NT2/D1 (cell line): ENCODE results near the gene PEX12.
"Not testable (repeated sequence)": the region's sequence is repeated elsewhere in the genome, so short reads cannot be mapped to it uniquely, and the experiment has no call there.

Source experiments
- DNase-seq: peaks from one replicate; pipeline ENCODE4 v3.0.0-alpha.2; 2011; ENCODE audit warnings: low read depth, low spot score
- H3K27me3 ChIP-seq: 2 replicates; pipeline ENCODE4 v1.6.0; 2011; ENCODE audit warnings: mild to moderate bottlenecking; ENCODE audit not compliant: insufficient read length, insufficient read depth
- H3K36me3 ChIP-seq: 2 replicates; pipeline ENCODE4 v1.6.1; 2011; ENCODE audit warnings: mild to moderate bottlenecking, low read length, mixed read lengths; ENCODE audit not compliant: insufficient read depth, insufficient read length
- H3K4me1 ChIP-seq: 2 replicates; pipeline ENCODE4 v1.5.1; 2011; ENCODE audit not compliant: insufficient read depth, insufficient read length
- H3K4me3 ChIP-seq: 2 replicates; pipeline ENCODE4 v1.5.1; 2011; ENCODE audit warnings: low read depth; ENCODE audit not compliant: insufficient read length
- H3K9ac ChIP-seq: 2 replicates; pipeline ENCODE4 v1.6.0; 2011; ENCODE audit warnings: low read depth; ENCODE audit not compliant: insufficient read length
- H3K9me3 ChIP-seq: 2 replicates; pipeline ENCODE4 v1.5.1; 2011; ENCODE audit warnings: mild to moderate bottlenecking, low read length; ENCODE audit not compliant: insufficient read depth
- SUZ12 ChIP-seq: IDR thresholded peaks from 2 replicates; pipeline ENCODE4 v1.6.1; 2011; ENCODE audit not compliant: insufficient read length, insufficient read depth; ENCODE audit errors: extremely low read depth
- YY1 ChIP-seq: IDR thresholded peaks from 2 replicates; pipeline ENCODE4 v1.6.1; 2011; ENCODE audit not compliant: insufficient read length, insufficient read depth
- ZNF274 ChIP-seq: IDR thresholded peaks from 2 replicates; pipeline ENCODE4 v1.6.1; 2011; ENCODE audit warnings: mild to moderate bottlenecking, low read depth, low read length

PEX12 gene

GRCh38 chr17:35578197-35578928 is at the start of gene PEX12:
TSS of gene PEX12 (minus strand) at chr17:35578571. CDS start at chr17:35578021, 550 bp downstream.
- Histone ChIP-seq H3K36me3 (peaks cover 15% of the 10 kb centered on the region), H3K9ac (peak within 1 kb of the TSS; percentile 88), H3K27me3 (no peaks in the 10 kb centered on the region), H3K9me3 (no peaks in the 10 kb centered on the region), H3K4me3 (peak within 1 kb of the TSS; percentile 92), H3K4me1 (no peaks in the 10 kb centered on the region)
- DNase-seq, result peak; percentile 39
- no peak for TF ChIP-seq SUZ12
- TF ChIP-seq ZNF274, result no peak
- no peak for TF ChIP-seq YY1

DNA sequence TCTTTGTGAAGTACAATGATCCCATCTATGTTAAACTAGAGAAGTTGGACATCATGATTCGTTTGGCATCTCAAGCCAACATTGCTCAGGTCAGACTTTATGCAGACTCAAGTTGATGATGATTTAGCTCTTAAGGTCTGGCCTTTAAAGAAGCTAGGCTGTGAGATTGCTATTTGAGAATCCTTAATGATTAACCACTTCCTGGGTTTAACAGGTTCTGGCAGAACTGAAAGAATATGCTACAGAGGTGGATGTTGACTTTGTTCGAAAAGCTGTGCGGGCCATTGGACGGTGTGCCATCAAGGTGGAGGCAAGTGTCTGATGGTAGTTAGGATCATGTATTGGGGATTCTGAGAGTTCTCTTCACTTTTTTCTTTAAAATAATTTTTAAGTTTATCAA is 49.0 kb upstream of the PEX12 start:
- H3K36me3 ChIP-seq, result peaks cover 68% of the 10 kb centered on the region
- no peak for TF ChIP-seq ZNF274
- no peak for TF ChIP-seq SUZ12
- TF ChIP-seq YY1, result no peak
- H3K9ac ChIP-seq, result no peak overlapping the region
- H3K27me3 ChIP-seq, result no peaks in the 10 kb centered on the region
- no peaks in the 10 kb centered on the region for H3K9me3 ChIP-seq
- no peak for DNase-seq
- H3K4me3 ChIP-seq, result no peak overlapping the region
- no peaks in the 10 kb centered on the region for H3K4me1 ChIP-seq

DNA sequence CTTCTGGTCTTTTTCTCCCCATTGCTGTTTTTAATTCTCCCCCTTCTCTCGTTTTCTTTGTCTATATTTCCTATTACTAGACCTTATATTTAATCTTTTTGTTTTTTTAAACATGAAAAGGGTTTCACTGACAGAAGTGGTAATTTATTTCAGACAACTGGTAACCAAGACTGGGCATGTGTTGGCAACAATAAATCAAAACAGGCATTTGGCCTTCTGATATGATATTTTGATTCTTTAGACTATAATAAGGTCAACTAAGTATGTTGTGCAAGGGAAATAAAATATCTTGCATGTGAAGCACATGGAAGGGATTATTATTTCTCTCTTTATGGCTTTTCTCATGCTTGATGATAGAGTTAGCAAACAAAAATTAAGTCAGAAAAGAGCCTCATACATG is 43.4 kb upstream of the PEX12 start:
- no peak for DNase-seq
- Histone ChIP-seq H3K9ac (no peak overlapping the region), H3K4me1 (no peaks in the 10 kb centered on the region), H3K36me3 (peaks cover 66% of the 10 kb centered on the region), H3K4me3 (no peak overlapping the region), H3K27me3 (no peaks in the 10 kb centered on the region), H3K9me3 (no peaks in the 10 kb centered on the region)
- TF ChIP-seq YY1, result no peak
- TF ChIP-seq ZNF274, result no peak
- TF ChIP-seq SUZ12, result no peak

- peaks cover 51% of the 10 kb centered on the region for H3K36me3 ChIP-seq
- no peak overlapping the region for H3K9ac ChIP-seq
- no peaks in the 10 kb centered on the region for H3K9me3 ChIP-seq
- no peaks in the 10 kb centered on the region for H3K27me3 ChIP-seq
- H3K4me1 ChIP-seq, result no peaks in the 10 kb centered on the region
- no peak overlapping the region for H3K4me3 ChIP-seq
- TF ChIP-seq SUZ12, result no peak
- no peak for TF ChIP-seq YY1
- no peak for TF ChIP-seq ZNF274
- DNase-seq, result no peak
Measured at GRCh38 chr17:35618628-35619027, 40.3 kb upstream of the PEX12 start.

GRCh38 chr17:35617505-35617904 is 39.1 kb upstream of the PEX12 start:
- Histone ChIP-seq H3K36me3 (peaks cover 50% of the 10 kb centered on the region), H3K27me3 (no peaks in the 10 kb centered on the region), H3K9ac (no peak overlapping the region), H3K9me3 (no peaks in the 10 kb centered on the region), H3K4me1 (no peaks in the 10 kb centered on the region), H3K4me3 (no peak overlapping the region)
- DNase-seq, result no peak
- TF ChIP-seq YY1, result no peak
- TF ChIP-seq SUZ12, result no peak
- TF ChIP-seq ZNF274, result no peak

DNA sequence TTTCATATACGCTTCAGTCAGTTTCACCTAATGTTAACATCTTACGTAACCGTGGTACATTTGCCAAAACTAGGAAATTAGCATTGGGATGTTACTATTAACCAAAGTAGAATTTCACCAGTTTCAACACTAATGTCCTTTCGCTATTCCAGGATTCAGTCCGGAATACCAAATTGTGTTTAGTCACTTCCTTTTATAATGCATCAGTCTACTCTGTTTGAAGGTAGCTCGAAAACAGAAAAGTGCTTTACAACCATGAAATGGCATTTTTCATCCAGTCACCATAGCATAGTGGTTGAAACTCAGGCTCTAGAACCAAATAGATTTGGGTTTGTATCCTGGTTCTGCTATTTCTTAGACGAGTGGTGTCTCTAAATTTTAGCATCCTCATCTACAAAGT is 38.2 kb upstream of the PEX12 start:
- H3K9me3 ChIP-seq, result no peaks in the 10 kb centered on the region
- DNase-seq, result no peak
- H3K27me3 ChIP-seq, result no peaks in the 10 kb centered on the region
- H3K36me3 ChIP-seq, result peaks cover 54% of the 10 kb centered on the region
- TF ChIP-seq ZNF274, result no peak
- no peak for TF ChIP-seq SUZ12
- TF ChIP-seq YY1, result no peak
- no peak overlapping the region for H3K4me3 ChIP-seq
- H3K9ac ChIP-seq, result no peak overlapping the region
- no peaks in the 10 kb centered on the region for H3K4me1 ChIP-seq

- peaks cover 55% of the 10 kb centered on the region for H3K36me3 ChIP-seq
- H3K4me3 ChIP-seq, result no peak overlapping the region
- TF ChIP-seq SUZ12 (no peak), ZNF274 (no peak), YY1 (no peak)
- DNase-seq, result no peak
- no peak overlapping the region for H3K9ac ChIP-seq
- H3K9me3 ChIP-seq, result no peaks in the 10 kb centered on the region
- no peaks in the 10 kb centered on the region for H3K4me1 ChIP-seq
- H3K27me3 ChIP-seq, result no peaks in the 10 kb centered on the region
Measured at GRCh38 chr17:35614810-35615209, 36.4 kb upstream of the PEX12 start.

DNA sequence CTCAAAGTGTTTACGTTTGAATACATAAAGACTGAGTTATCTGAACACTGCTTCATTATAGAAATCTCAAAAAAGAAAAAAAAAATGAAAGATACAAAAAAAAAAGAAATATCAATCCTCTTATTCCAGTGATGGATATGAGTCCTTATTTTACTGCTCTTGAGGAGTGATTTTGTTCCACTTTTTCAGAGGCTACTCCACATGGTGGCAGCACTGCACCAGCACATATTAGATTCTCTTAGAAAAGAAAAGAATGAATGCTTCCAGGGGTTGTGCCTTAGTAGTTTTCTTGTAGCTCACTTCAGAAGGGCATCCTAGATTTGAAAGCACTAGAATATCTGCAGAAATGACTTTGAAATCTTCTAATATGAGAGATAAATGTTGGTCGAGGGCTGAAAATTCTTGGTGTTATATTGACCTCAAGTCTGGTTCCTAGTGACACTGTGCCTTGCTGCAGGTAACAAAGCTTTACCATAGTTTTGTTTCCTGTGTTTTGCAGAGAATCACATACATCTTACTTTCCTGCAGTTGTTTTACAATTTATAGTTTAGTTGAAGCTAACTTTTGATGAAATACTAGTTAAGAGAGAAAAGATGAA is 34.7 kb upstream of the PEX12 start:
- TF ChIP-seq SUZ12, result no peak
- TF ChIP-seq ZNF274, result no peak
- TF ChIP-seq YY1, result no peak
- Histone ChIP-seq H3K4me1 (no peaks in the 10 kb centered on the region), H3K4me3 (no peak overlapping the region), H3K9me3 (no peaks in the 10 kb centered on the region), H3K27me3 (no peaks in the 10 kb centered on the region), H3K9ac (no peak overlapping the region), H3K36me3 (peaks cover 55% of the 10 kb centered on the region)
- peak; percentile 18 for DNase-seq

GRCh38 chr17:35610746-35611145 is 32.4 kb upstream of the PEX12 start:
- not testable (repeated sequence) for H3K9me3 ChIP-seq, H3K27me3 ChIP-seq, H3K9ac ChIP-seq, H3K4me1 ChIP-seq, DNase-seq, H3K4me3 ChIP-seq
- peaks cover 63% of the 10 kb centered on the region for H3K36me3 ChIP-seq
